ENCODE results near the gene TNFAIP1.
A peak's percentile ranks its signal among the peaks of the same experiment; 100 is the strongest.

Gene TNFAIP1

GRCh38 chr17:28345419-28346198, 10.0 kb downstream of the TNFAIP1 start:
- DNase-seq (ENCODE audit: low read depth), result peak; percentile 20

GRCh38 chr17:28346199-28346580, 10.6 kb downstream of the TNFAIP1 start:
- peak; percentile 35 for DNase-seq (ENCODE audit: low read depth)

- no peak for DNase-seq (ENCODE audit: low read depth)
Measured at GRCh38 chr17:28346746-28347246, 11.2 kb downstream of the TNFAIP1 start.

GRCh38 chr17:28347261-28347891, 11.8 kb downstream of the TNFAIP1 start:
- peak; percentile 95 for DNase-seq (ENCODE audit: low read depth)

DNA sequence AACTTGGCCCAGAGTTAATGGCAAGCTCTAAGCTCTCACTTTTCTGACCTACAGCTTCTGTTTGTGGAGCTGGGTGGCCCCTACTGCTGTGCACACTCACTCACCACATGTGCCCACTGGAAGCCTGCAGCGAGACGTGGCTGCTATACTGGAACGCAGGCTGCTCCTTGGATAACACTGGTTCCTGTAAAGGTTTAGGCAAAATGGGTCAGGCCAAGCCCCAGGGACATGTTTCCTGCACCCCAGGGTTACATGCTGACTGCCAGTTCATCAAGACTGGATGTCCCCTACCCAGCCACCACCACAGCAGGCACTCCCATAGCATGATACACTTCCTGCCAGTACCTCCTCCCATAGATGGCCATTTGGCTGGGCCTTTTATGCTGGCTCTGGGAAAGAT, 13.4 kb downstream of the TNFAIP1 start:
- no peak for DNase-seq (ENCODE audit: low read depth)

DNA sequence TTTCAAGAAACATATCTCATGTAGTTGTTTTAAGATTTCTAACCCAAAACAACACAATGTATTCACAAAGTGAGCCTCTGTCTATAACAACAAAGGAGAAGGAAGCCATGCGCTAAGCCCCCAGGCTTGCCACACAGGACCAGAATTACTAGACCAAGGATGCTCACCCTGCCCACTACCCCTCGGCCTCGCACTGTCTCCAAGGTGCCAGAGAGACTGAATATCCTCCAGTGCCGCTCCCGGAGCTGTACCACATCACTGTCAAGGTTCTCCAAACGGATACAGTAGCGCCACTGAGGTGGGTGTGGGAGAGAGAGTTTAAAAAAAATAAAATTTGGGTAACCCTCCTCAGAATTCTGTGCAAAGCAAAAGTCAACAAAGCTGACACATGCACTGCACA, 14.7 kb downstream of the TNFAIP1 start:
- DNase-seq (ENCODE audit: low read depth), result no peak

DNA sequence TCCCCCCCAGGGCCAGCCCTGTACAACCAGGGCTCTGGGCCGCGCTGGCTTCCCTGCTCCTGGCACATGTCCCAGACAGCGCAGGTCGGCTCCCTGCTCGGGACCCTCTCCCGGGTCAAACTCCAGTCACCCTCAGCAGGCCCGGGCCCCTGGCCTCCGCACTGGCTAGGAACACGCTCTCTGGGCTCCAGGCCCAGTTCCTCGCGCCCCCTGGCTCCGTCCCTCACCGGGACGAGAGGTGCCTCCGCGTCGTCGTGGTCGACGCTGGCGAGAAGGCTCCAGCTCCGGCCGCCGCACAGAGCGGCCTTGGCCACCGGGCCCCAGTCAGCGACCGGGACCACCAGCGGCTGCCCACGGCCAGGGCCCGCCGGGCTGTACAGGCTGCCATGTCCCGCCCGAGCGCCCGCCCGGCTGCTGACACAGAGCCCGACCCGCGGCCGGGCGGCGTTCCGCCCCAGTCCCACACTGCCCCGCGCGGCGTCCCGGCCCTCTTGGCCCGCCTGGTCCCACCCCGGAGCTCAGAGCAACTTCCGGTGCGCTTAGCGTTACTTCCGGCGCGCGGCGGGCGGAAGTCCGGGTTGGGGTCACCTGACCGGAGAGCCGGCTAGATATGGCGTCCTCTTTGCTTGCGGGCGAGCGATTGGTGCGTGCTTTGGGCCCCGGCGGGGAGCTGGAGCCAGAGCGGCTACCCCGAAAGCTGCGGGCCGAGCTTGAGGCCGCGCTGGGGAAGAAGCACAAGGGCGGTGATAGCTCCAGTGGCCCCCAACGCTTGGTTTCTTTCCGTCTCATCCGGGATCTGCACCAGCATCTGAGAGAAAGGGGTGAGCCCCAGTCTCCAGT, 21.7 kb downstream of the TNFAIP1 start, which contains the start of gene POLDIP2:
Gene POLDIP2, minus strand, starts transcription at position 467 of the 840 bp plus-strand sequence. Its CDS starts 79 bp downstream, at position 388.
- peak; percentile 95 for DNase-seq (ENCODE audit: low read depth)

DNA sequence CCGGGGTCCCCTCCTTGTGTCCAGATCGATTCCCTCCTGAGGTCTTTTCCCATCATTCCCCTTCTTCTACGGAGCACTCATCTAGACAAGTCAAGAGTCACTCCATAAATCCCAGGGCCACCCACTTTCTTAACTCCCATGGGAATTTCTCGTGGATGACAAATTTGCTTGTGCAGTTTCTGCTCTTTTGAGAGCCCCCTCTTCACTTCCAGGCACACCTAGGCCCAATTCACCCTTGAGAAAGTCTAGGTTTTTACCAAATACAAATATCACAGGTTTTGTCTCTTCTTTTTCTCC, 22.3 kb downstream of the TNFAIP1 start:
- no peak for DNase-seq (ENCODE audit: low read depth)

DNA sequence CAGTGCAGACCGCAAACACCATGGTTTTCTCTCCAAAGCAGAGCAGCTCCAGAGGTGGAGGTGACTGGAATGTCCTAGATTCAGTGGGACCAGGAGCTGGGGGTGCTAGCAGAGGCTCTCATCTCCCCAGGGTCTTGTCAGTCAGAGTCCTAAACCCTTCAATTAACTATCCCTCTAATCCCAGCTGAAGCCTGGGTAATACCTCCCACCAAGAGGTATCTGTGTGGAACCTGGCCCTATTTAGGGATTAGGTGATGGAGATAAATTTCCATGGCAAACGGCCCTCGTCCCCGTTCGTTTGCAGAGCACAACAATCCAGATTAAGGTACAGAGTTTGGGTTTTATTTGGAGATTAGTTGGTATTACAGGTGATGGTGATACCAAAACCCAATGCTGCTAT, 27.6 kb downstream of the TNFAIP1 start:
- no peak for DNase-seq (ENCODE audit: low read depth)

- no peak for DNase-seq (ENCODE audit: low read depth)
Measured at GRCh38 chr17:28363776-28364650, 28.5 kb downstream of the TNFAIP1 start.

DNA sequence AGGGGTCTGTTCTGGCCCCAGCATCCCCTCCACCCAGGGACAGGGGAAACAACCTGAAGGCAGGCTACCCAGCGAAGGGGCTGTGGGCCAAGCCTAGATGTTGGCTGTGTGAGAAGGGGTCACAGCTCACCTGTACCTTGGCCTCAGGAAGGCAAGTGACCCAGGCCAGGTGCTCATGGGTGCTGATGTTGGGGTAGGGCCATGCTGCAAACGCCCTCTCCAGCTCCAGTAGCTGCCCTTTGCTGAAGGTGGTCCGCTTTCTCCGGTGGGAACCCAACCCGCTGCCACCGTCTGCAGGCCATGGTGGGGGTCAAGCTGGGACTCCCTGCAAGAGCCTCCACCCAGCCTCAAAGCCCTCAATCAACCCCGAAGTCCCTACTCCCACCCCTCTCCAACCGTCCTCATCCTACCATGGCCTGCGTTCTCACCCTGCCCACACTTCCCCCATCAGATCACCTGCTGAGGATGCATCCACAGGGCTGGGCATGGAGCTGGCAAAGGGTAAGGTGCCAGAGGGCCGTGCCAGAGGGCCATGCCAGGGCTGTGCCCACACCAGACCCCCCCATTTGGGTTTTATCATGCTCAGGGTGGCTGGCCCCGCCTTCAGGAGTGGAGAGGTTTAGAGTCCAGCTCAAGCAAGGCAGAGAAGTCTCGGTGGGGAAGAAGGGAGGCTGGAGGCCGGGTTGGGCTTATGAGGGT, 29.3 kb downstream of the TNFAIP1 start, which contains the start of gene SEBOX:
Gene SEBOX, minus strand, starts transcription at position 535 of the 699 bp plus-strand sequence. Its CDS starts 48 bp downstream, at position 487.
- DNase-seq (ENCODE audit: low read depth), result no peak

GRCh38 chr17:28365487-28365886, 29.9 kb downstream of the TNFAIP1 start:
- DNase-seq (ENCODE audit: low read depth), result no peak

DNA sequence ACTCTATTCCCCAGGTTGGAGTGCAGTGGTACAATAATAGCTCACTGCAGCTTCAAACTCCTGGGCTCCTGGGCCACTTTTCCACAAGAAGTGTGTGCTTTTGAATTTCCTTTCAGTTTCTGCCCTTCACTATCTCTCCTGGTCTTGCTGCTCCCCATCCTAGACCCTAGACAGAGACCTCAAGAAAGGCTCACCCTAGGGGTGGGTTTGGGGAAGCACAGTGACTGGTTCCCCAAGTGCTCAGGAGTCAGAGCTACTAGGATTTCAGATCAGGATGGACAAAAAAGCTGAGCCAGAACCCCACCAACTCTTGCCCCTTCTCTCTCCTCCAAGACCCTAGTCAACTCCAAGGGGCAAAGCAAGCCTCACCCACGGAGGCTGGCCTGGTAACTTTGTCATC, 31.0 kb downstream of the TNFAIP1 start:
- no peak for DNase-seq (ENCODE audit: low read depth)

DNA sequence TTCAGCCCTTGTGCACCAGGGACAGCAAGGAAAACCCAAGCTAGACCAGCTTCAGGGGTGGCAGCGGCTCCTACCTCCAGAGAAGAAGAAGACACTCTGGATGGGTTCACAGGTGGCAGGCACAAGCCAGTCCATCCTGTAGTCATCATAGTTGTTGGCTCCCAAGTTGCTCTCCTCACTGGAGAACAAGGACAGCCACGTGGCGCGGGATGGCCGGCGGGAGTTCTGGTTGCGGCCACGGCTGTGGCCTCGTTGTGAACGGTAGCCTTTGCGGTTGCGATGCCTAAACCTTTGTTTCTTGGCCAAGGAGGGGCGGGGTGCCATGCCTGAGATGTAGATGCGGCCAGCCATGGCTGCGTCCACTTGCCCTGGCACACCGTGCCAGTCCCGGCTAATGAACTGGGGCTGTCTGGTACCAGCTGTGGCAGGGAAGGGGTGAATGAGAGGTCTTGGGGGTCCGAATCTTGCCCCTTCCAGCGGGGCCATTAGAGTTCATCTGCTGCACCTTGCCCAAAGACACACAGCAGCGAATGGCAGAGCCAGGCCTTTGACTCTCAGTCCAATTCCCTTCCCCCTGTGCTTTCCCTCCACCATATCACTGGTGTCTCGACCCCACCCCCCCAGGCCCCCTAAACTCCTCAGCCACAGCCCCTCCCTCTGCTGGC, 32.2 kb downstream of the TNFAIP1 start:
- DNase-seq (ENCODE audit: low read depth), result no peak

- no peak for DNase-seq (ENCODE audit: low read depth)
Measured at GRCh38 chr17:28368306-28368831, 32.8 kb downstream of the TNFAIP1 start.

DNA sequence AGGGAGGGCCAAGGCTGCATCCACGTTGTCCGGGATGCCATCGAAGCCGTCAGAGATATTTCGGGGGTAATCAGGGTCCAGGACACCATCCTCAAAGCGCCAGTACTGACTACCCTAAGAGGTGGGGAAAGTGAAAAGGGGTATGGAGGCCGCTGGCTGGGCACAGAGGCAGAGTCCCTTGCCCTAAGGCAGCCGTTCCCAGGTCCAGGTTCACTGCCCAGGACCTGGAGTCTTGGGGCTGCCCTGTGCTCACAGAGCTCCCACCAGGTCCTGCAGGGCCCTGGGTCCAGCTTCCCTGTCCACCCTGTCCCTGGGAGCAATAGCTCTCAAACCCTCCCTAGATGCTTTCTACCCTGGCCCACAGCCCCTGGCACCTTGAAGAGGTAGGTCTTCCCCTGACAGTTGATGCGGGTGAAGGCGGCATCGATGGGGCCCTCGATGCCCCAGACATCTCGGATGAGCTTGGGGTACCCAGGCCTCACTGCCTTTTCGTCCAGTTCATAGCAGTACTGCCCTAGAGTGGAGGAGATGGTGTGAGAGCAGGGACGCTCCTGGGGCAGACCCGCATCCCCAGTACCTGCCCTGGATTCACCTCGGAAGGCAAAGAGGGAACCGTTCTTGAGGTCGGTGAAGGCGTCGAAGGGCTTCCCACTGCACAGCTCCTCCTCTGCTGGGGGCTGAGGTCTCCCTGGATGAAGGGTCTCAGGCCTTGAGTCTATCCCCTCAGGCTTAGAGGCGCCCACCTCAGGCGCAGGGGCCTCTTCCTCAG, 33.5 kb downstream of the TNFAIP1 start:
- no peak for DNase-seq (ENCODE audit: low read depth)

DNA sequence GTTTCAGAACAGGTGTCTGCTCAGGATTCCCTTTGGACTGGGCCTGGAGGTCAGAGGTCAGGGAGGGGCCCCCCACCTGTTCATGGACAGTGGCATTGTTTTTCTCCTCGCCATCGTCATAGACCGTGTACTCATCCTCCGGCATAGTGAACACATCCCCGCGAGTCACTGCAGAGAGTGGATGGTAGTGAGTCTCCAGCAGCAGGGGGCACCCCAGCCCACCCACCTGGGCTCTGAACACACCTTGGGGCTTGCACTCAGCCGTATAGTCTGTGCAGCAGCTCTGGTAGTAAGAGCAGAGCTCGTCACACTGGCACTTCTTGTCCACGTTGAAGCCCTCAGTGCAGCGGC, 34.1 kb downstream of the TNFAIP1 start:
- DNase-seq (ENCODE audit: low read depth), result no peak

DNA sequence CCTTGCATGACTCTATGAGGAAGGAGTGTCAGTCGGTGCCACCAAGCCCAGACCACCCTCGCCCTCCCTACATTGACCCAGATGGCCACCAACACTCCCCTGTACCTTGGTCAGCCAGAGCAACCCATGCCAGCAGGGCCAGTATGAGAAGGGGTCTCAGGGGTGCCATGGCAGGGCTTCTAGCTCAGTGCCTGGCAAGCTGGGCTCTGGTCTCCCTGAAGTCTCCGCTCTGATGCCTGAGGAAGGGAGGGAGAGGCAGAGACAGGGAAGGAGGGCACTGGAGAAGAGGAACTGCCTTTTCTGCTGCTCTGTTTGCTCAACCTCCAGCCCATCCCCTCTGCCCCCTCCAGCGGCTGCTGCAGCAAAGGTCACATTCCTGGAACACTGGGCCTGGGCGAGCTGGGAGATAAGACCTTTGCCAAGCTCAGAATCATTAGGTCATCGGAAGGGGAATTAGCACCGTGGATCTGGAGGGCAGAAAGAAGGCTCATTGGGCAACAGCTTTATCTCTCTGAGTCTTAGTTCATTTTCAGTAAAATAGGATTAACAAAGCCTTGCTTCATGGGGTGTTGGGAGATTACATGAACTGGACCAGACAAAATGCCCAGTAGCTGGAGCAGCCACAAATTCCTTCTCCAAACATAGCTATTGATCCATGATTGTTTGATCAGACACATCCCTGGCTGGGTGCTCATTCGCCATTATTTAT, 34.6 kb downstream of the TNFAIP1 start, which contains the start of gene VTN:
Gene VTN, minus strand, starts transcription at position 273 of the 709 bp plus-strand sequence. Its CDS starts 104 bp downstream, at position 169.
- DNase-seq (ENCODE audit: low read depth), result peak; percentile 74

DNA sequence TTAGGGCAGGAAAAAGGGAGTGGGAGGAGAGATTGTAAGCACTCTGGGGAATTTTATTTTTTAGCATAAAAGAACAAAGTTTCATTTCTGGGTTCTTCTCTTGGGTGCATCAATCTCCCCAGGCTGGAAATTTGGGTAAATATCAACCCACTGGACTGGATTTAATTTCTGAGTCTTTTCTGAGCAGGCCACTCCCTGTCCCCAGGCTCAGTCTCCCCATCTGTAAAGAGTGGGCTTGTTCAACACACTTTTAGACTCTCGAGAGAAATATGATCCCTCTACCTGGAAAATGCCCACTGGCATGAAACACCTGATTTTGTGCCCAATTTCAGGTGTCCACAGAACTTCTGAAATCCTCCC, 35.2 kb downstream of the TNFAIP1 start:
- no peak for DNase-seq (ENCODE audit: low read depth)

Data from EH (cell line).